ENCODE data around the gene ACADVL.

DNA sequence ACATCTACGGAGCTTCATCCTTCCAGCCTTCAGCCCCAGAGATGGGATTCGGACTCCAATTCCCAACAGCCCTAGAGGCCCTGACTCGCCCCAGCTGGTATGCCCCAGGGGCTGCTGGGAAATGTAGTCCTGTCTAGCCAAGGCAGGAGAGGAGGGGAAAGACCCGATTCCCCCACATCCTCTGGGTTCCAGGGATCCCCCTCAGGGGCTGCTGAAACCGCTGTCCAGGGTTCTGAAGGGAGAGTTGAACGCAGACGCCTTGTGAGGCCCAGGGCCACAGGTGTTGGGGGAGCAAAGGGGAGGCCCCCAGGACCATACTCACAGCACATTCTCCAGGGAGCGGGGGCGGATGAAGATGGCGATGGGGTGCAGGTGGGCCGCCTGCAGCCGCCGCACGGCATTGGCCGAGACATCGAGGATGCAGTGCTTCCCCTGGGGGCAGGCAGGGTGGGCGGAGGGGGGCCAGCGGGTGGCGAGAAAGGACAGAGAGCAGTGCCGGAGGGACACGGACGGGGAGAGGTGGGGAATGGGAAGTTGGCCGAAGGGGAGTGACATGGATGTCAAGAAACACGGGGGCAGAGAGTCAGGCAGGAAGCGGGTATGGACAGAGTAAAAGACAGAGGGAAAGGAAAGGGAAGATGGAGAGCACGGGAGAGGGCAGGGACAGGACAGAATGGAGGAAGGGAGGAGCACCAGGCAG is 28.0 kb upstream of the ACADVL start:
- TF ChIP-seq, protein P1, sequence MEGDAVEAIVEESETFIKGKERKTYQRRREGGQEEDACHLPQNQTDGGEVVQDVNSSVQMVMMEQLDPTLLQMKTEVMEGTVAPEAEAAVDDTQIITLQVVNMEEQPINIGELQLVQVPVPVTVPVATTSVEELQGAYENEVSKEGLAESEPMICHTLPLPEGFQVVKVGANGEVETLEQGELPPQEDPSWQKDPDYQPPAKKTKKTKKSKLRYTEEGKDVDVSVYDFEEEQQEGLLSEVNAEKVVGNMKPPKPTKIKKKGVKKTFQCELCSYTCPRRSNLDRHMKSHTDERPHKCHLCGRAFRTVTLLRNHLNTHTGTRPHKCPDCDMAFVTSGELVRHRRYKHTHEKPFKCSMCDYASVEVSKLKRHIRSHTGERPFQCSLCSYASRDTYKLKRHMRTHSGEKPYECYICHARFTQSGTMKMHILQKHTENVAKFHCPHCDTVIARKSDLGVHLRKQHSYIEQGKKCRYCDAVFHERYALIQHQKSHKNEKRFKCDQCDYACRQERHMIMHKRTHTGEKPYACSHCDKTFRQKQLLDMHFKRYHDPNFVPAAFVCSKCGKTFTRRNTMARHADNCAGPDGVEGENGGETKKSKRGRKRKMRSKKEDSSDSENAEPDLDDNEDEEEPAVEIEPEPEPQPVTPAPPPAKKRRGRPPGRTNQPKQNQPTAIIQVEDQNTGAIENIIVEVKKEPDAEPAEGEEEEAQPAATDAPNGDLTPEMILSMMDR (IDR thresholded peaks at IDR 0.05; ENCODE audit: insufficient read depth, low read length), result no peak
- TF ChIP-seq POLR2AphosphoS5 (IDR thresholded peaks at IDR 0.05; ENCODE audit: low read depth) (no peak), GABPA (IDR thresholded peaks at IDR 0.05; ENCODE audit: low read depth) (no peak), SPI1 (IDR thresholded peaks at IDR 0.05; ENCODE audit: borderline replicate concordance, low read depth) (no peak)
- TF ChIP-seq, protein P2, sequence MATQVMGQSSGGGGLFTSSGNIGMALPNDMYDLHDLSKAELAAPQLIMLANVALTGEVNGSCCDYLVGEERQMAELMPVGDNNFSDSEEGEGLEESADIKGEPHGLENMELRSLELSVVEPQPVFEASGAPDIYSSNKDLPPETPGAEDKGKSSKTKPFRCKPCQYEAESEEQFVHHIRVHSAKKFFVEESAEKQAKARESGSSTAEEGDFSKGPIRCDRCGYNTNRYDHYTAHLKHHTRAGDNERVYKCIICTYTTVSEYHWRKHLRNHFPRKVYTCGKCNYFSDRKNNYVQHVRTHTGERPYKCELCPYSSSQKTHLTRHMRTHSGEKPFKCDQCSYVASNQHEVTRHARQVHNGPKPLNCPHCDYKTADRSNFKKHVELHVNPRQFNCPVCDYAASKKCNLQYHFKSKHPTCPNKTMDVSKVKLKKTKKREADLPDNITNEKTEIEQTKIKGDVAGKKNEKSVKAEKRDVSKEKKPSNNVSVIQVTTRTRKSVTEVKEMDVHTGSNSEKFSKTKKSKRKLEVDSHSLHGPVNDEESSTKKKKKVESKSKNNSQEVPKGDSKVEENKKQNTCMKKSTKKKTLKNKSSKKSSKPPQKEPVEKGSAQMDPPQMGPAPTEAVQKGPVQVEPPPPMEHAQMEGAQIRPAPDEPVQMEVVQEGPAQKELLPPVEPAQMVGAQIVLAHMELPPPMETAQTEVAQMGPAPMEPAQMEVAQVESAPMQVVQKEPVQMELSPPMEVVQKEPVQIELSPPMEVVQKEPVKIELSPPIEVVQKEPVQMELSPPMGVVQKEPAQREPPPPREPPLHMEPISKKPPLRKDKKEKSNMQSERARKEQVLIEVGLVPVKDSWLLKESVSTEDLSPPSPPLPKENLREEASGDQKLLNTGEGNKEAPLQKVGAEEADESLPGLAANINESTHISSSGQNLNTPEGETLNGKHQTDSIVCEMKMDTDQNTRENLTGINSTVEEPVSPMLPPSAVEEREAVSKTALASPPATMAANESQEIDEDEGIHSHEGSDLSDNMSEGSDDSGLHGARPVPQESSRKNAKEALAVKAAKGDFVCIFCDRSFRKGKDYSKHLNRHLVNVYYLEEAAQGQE (IDR thresholded peaks at IDR 0.05; ENCODE audit: insufficient replicate concordance, low read depth), result peak; percentile 85

Data from HL-60 (cell line).